ENCODE results near the gene PRRG2.
A peak's percentile ranks its signal among the peaks of the same experiment; 100 is the strongest.

Gene PRRG2

DNA sequence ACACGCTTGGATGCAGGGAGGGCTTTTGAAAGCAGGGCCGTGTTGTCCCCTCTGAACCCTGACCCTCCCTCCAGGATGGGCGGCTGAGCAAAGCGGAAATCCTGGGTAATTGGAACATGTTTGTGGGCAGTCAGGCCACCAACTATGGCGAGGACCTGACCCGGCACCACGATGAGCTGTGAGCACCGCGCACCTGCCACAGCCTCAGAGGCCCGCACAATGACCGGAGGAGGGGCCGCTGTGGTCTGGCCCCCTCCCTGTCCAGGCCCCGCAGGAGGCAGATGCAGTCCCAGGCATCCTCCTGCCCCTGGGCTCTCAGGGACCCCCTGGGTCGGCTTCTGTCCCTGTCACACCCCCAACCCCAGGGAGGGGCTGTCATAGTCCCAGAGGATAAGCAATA, 38.1 kb upstream of the PRRG2 start:
- no peak for FAIRE-seq
- no peak for TF ChIP-seq SPI1 (IDR thresholded peaks at IDR 0.05; ENCODE audit: low read depth, low read length)
- no peak for TF ChIP-seq TAF1 (IDR thresholded peaks at IDR 0.05; ENCODE audit: low read depth, low read length)
- TF ChIP-seq POU2F2 (IDR thresholded peaks at IDR 0.05; ENCODE audit: low read depth, low read length) = no peak
- TF ChIP-seq POLR2AphosphoS5 (IDR thresholded peaks at IDR 0.05; ENCODE audit: low read depth, low read length) = no peak
- TF ChIP-seq PAX5 (IDR thresholded peaks at IDR 0.05; ENCODE audit: insufficient read depth, low read length, severe bottlenecking) = no peak
- no peak for TF ChIP-seq POLR2A (IDR thresholded peaks at IDR 0.05; ENCODE audit: low read depth, low read length)
- no peak for DNase-seq (ENCODE audit: insufficient read length, low spot score)

GRCh38 chr19:49544154-49544553, 37.0 kb upstream of the PRRG2 start:
- DNase-seq (ENCODE audit: insufficient read length, low spot score) (no peak), FAIRE-seq (no peak)
- no peak for TF ChIP-seq PAX5 (IDR thresholded peaks at IDR 0.05; ENCODE audit: insufficient read depth, low read length, severe bottlenecking)
- TF ChIP-seq SPI1 (IDR thresholded peaks at IDR 0.05; ENCODE audit: low read depth, low read length) = no peak
- TF ChIP-seq POU2F2 (IDR thresholded peaks at IDR 0.05; ENCODE audit: low read depth, low read length) = no peak
- TF ChIP-seq POLR2A (IDR thresholded peaks at IDR 0.05; ENCODE audit: low read depth, low read length) = no peak
- no peak for TF ChIP-seq POLR2AphosphoS5 (IDR thresholded peaks at IDR 0.05; ENCODE audit: low read depth, low read length)
- no peak for TF ChIP-seq TAF1 (IDR thresholded peaks at IDR 0.05; ENCODE audit: low read depth, low read length)

DNA sequence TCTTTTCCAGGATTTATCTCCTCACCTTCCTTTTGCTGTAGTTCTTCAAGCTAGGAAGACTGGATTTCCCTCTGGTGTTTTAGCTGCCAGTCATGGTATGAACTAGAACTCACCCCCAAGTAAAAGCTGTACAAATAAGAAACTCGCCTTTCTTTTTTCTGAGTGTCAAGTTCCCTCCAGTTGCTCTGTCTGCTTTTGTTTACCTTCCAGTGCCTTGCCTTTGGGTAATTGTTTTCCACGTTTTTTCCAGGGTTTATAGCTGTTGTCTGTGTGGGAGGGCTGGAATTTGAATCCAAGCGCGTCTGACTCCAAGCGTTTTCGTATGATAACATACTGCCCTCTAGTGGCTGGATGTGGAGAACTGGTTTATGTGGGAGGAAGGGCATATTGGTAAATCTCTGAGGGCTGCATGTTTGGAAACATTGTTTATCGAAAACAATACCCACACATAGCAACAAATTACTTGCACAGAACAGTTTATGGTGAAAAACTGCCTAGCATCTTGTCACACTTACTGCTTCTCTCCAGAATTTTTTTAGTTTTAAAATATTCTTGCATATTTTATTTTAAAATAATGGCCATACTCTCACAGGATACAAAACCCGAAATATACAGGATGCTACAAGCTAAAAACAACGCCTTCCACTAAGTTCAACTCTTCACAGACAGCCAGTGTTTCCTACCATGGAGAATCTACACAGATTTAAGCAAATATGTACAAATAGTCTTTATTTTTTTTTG, 34.1 kb upstream of the PRRG2 start:
- no peak for TF ChIP-seq POLR2AphosphoS5 (IDR thresholded peaks at IDR 0.05; ENCODE audit: low read depth, low read length)
- TF ChIP-seq TAF1 (IDR thresholded peaks at IDR 0.05; ENCODE audit: low read depth, low read length) = no peak
- no peak for TF ChIP-seq PAX5 (IDR thresholded peaks at IDR 0.05; ENCODE audit: insufficient read depth, low read length, severe bottlenecking)
- no peak for TF ChIP-seq SPI1 (IDR thresholded peaks at IDR 0.05; ENCODE audit: low read depth, low read length)
- TF ChIP-seq POLR2A (IDR thresholded peaks at IDR 0.05; ENCODE audit: low read depth, low read length) = no peak
- no peak for TF ChIP-seq POU2F2 (IDR thresholded peaks at IDR 0.05; ENCODE audit: low read depth, low read length)
- DNase-seq (ENCODE audit: insufficient read length, low spot score) (no peak), FAIRE-seq (peak; percentile 85)

GRCh38 chr19:49549045-49549444, 32.1 kb upstream of the PRRG2 start:
- no peak for TF ChIP-seq POU2F2 (IDR thresholded peaks at IDR 0.05; ENCODE audit: low read depth, low read length)
- no peak for TF ChIP-seq POLR2AphosphoS5 (IDR thresholded peaks at IDR 0.05; ENCODE audit: low read depth, low read length)
- no peak for TF ChIP-seq POLR2A (IDR thresholded peaks at IDR 0.05; ENCODE audit: low read depth, low read length)
- TF ChIP-seq SPI1 (IDR thresholded peaks at IDR 0.05; ENCODE audit: low read depth, low read length) = no peak
- no peak for TF ChIP-seq TAF1 (IDR thresholded peaks at IDR 0.05; ENCODE audit: low read depth, low read length)
- no peak for TF ChIP-seq PAX5 (IDR thresholded peaks at IDR 0.05; ENCODE audit: insufficient read depth, low read length, severe bottlenecking)
- FAIRE-seq (no peak), DNase-seq (ENCODE audit: insufficient read length, low spot score) (no peak)

GRCh38 chr19:49551531-49551930, 29.6 kb upstream of the PRRG2 start:
- DNase-seq (ENCODE audit: insufficient read length, low spot score) (no peak), FAIRE-seq (no peak)
- TF ChIP-seq TAF1 (IDR thresholded peaks at IDR 0.05; ENCODE audit: low read depth, low read length) (no peak), POU2F2 (IDR thresholded peaks at IDR 0.05; ENCODE audit: low read depth, low read length) (no peak), POLR2A (IDR thresholded peaks at IDR 0.05; ENCODE audit: low read depth, low read length) (no peak), POLR2AphosphoS5 (IDR thresholded peaks at IDR 0.05; ENCODE audit: low read depth, low read length) (no peak), PAX5 (IDR thresholded peaks at IDR 0.05; ENCODE audit: insufficient read depth, low read length, severe bottlenecking) (no peak), SPI1 (IDR thresholded peaks at IDR 0.05; ENCODE audit: low read depth, low read length) (no peak)

GRCh38 chr19:49552749-49553148, 28.4 kb upstream of the PRRG2 start:
- no peak for FAIRE-seq
- TF ChIP-seq POU2F2 (IDR thresholded peaks at IDR 0.05; ENCODE audit: low read depth, low read length) (no peak), SPI1 (IDR thresholded peaks at IDR 0.05; ENCODE audit: low read depth, low read length) (peak; percentile 34; the same call in 1 of the 2 replicates)
- no peak for DNase-seq (ENCODE audit: insufficient read length, low spot score)

DNA sequence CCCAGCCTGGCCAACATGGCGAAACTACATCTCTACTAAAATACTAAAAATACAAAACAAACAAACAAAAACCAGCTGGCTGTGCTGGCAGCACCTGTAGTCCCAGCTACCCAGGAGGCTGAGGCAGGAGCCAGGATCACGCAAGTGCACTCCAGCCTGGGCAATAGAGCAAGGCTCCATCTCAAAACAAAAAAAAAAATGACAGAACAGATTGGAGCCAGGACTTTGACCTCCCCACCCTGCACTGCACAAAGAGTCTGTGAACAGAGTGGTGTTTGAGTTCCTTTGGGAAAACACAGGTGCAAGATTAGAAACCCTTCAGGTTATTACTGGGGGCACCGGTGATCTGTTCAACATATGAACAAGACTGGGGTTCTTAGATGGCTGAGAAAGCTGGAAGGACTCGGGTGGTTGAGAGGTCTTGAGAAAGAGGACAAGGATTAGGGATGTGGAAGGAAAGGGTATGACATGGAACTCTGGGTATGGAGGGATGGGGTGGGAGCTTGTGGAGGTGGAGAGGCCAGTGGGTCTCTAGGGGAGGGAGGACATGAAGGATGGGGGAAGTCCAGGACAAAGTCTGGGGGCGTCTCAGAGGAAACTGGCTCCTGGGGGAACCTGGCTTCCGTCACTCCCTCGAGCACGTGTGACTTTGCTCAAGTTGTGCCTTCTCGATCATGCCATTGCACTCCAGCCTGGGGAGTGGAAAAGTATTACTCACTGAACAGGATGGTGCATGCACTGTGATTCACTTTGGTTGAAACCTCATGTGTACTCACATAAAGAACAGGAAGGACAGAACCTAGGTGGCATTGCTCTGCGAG, 27.5 kb upstream of the PRRG2 start:
- DNase-seq (ENCODE audit: insufficient read length, low spot score) (no peak), FAIRE-seq (no peak)
- TF ChIP-seq SPI1 (IDR thresholded peaks at IDR 0.05; ENCODE audit: low read depth, low read length) = no peak

GRCh38 chr19:49554701-49555181, 26.4 kb upstream of the PRRG2 start:
- TF ChIP-seq POLR2AphosphoS5 (IDR thresholded peaks at IDR 0.05; ENCODE audit: low read depth, low read length) (no peak), POLR2A (IDR thresholded peaks at IDR 0.05; ENCODE audit: low read depth, low read length) (no peak), POU2F2 (IDR thresholded peaks at IDR 0.05; ENCODE audit: low read depth, low read length) (no peak), TAF1 (IDR thresholded peaks at IDR 0.05; ENCODE audit: low read depth, low read length) (no peak), PAX5 (IDR thresholded peaks at IDR 0.05; ENCODE audit: insufficient read depth, low read length, severe bottlenecking) (no peak), SPI1 (IDR thresholded peaks at IDR 0.05; ENCODE audit: low read depth, low read length) (no peak)
- FAIRE-seq (no peak), DNase-seq (ENCODE audit: insufficient read length, low spot score) (no peak)

DNA sequence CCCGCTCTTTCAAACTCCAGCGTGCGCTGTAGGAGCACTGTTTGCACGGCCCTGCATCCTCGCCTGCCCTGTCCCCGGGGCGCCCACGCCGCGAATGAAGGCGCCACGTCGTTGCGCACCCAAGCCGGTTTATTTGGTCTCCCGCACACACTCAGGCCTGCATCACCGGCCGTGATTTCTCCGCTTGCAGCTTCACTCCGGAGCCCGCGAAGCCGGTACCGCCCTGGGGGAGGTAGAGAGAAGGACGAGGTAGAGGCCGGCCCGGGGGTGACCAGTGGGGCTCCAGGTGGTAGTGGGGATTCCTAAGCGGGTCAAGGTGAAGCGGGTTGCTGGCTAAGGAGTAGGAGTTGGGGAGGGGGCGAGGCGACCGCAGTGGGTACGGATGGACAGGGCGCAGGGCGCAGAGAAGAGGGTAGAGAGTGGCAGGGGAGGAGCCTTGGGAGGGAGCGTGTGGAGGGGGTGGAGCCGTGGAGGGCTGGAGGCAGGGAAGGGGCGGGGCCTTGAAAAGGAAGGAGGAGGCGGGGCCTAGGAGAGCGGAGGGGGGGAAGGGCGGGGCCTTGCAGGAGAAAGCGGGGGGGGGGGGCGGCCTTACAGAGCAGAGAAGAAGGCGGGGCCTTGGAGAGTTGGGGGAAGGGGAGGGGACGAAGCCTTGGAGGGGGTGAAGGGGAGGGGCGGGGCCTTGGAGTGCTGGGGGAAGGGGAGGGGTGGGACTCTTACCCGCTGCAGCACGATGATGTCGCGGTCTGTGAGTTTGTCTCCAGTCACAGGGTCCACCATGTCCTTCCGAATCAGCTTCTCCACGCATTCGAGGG, 25.3 kb upstream of the PRRG2 start:
- DNase-seq (ENCODE audit: insufficient read length, low spot score) (no peak), FAIRE-seq (no peak)
- TF ChIP-seq TAF1 (IDR thresholded peaks at IDR 0.05; ENCODE audit: low read depth, low read length) = no peak
- TF ChIP-seq POU2F2 (IDR thresholded peaks at IDR 0.05; ENCODE audit: low read depth, low read length) = no peak
- TF ChIP-seq PAX5 (IDR thresholded peaks at IDR 0.05; ENCODE audit: insufficient read depth, low read length, severe bottlenecking) = no peak
- no peak for TF ChIP-seq POLR2A (IDR thresholded peaks at IDR 0.05; ENCODE audit: low read depth, low read length)
- no peak for TF ChIP-seq SPI1 (IDR thresholded peaks at IDR 0.05; ENCODE audit: low read depth, low read length)
- no peak for TF ChIP-seq POLR2AphosphoS5 (IDR thresholded peaks at IDR 0.05; ENCODE audit: low read depth, low read length)

Data from GM12891 (cell line).